HepG2 (cell line): ENCODE measurements around the gene NPHP1. TPM values are rescaled to one million over a fixed set of nuclear protein-coding genes. Genes with fewer than 3 reads are reported as not detected.

Experiments used
- BCL6 ChIP-seq: IDR thresholded peaks from 2 replicates; pipeline ENCODE4 v1.6.1; 2016; ENCODE audit warnings: missing genetic modification reagents, missing compliant biosample characterization
- CBFB ChIP-seq: sonication (generic); formaldehyde crosslinking; IDR thresholded peaks from 2 replicates; pipeline ENCODE4 v1.4.0; 2020; ENCODE audit warnings: missing genetic modification reagents
- CSRNP2 ChIP-seq: sonication (generic); formaldehyde crosslinking; conservative IDR thresholded peaks from 2 replicates; pipeline ENCODE4 v1.8.0; 2022; ENCODE audit warnings: low read depth, missing genetic modification reagents
- ELF1 ChIP-seq: sonication (generic); formaldehyde crosslinking; IDR thresholded peaks from 2 replicates; pipeline ENCODE4 v1.4.0; 2020; ENCODE audit warnings: missing genetic modification reagents
- EP300 ChIP-seq, 3 experiments: sonication (generic) in 1 of 3; formaldehyde crosslinking in 1 of 3; IDR thresholded peaks; 2 replicates each; pipeline versions ENCODE4 v1.5.1 to v1.6.1; 2011 to 2020; ENCODE audit warnings: low read depth in 2 of 3, low read length in 2 of 3, borderline replicate concordance in 1 of 3, improper control_type of control experiment in 1 of 3, mild to moderate bottlenecking in 1 of 3, missing genetic modification reagents in 1 of 3, moderate library complexity in 1 of 3
- ETV6 ChIP-seq: sonication (generic); formaldehyde crosslinking; conservative IDR thresholded peaks from 2 replicates; pipeline ENCODE4 v1.4.0; 2020; ENCODE audit warnings: missing genetic modification reagents
- GATAD1 ChIP-seq: IDR thresholded peaks from 2 replicates; pipeline ENCODE4 v1.6.1; 2016; ENCODE audit warnings: missing genetic modification reagents, missing compliant biosample characterization
- HNF4A ChIP-seq: sonication (generic); formaldehyde crosslinking; IDR thresholded peaks from 2 replicates; pipeline ENCODE4 v1.4.0; 2020; ENCODE audit warnings: missing genetic modification reagents
- IKZF4 ChIP-seq: sonication (generic); formaldehyde crosslinking; IDR thresholded peaks from 2 replicates; pipeline ENCODE4 v1.5.1; 2020; ENCODE audit warnings: borderline replicate concordance, mild to moderate bottlenecking, low read depth, missing genetic modification reagents; ENCODE audit errors: not compliant biosample characterization
- MZF1 ChIP-seq: sonication (generic); formaldehyde crosslinking; IDR thresholded peaks from 2 replicates; pipeline ENCODE4 v1.8.1; 2023; ENCODE audit warnings: mild to moderate bottlenecking, missing genetic modification reagents, borderline replicate concordance
- SNAPC2 ChIP-seq: sonication (generic); formaldehyde crosslinking; IDR thresholded peaks from 2 replicates; pipeline ENCODE4 v1.8.1; 2022; ENCODE audit warnings: mild to moderate bottlenecking, missing genetic modification reagents
- TBL1XR1 ChIP-seq: fragments of 150-350 bp; IDR thresholded peaks from 2 replicates; pipeline ENCODE4 v1.6.1; 2014; ENCODE audit warnings: borderline replicate concordance, low read length; ENCODE audit not compliant: partially characterized antibody
- TFE3 ChIP-seq: IDR thresholded peaks from 2 replicates; pipeline ENCODE4 v1.6.1; 2016
- ZMYM3 ChIP-seq: sonication (generic); formaldehyde crosslinking; IDR thresholded peaks from 2 replicates; pipeline ENCODE4 v1.5.1; 2020; ENCODE audit warnings: mild to moderate bottlenecking, missing genetic modification reagents
- ZNF143 ChIP-seq: sonication (generic); formaldehyde crosslinking; IDR thresholded peaks from 2 replicates; pipeline ENCODE4 v1.4.0; 2020; ENCODE audit warnings: missing genetic modification reagents
- polyA plus RNA-seq, 8 experiments: library from polyadenylated mRNA; depleted of rRNA in 3 of 8; stranded (reverse) in 7 of 8; unstranded in 1 of 8; fragments of >200 nt; fragmentation: Illumina TruSeq in 4 of 8; extraction: Trizol in 4 of 8; gene quantifications; 2 replicates each; pipeline versions ENCODE4 v1.2.1 to v1.2.3, GENCODE V29; 2011 to 2016; ENCODE audit warnings: low read depth in 4 of 8, missing spikeins in 1 of 8, mixed read lengths in 1 of 8; ENCODE audit not compliant: insufficient read depth in 1 of 8
- total RNA-seq, 5 experiments: library from RNA; depleted of rRNA; stranded (reverse); fragments of >200 nt; fragmentation: Illumina TruSeq; extraction: Trizol; gene quantifications; 2 replicates each; pipeline ENCODE4 v1.2.3, GENCODE V29; 2016; ENCODE audit warnings: low read depth in 1 of 5
- TF ChIP-seq, protein P1 (sequence below): sonication (generic); formaldehyde crosslinking; IDR thresholded peaks from 2 replicates; pipeline ENCODE4 v1.4.0; 2020; ENCODE audit warnings: missing genetic modification reagents
- TF ChIP-seq, protein P2 (sequence below): sonication (generic); formaldehyde crosslinking; IDR thresholded peaks from 2 replicates; pipeline ENCODE4 v1.4.0; 2020; ENCODE audit warnings: low read depth, missing genetic modification reagents

Gene NPHP1
- total and polyA plus RNA-seq, 2 of the 13 experiments (the other 11 are each of a cell fraction or from before 2014, with no cell fraction given), result 2.7 to 4.8 TPM

- no peak for TF ChIP-seq CSRNP2 (CRISPR knock-in tag)
- 0 out of 2 replicates have a peak, but pooled peaks have one; percentile 41 for TF ChIP-seq TFE3 (CRISPR knock-in tag)
- no peak; the same call in none of the 2 replicates for TF ChIP-seq SNAPC2
- 0 out of 2 replicates have a peak, but pooled peaks have one; percentile 81 for TF ChIP-seq MZF1
- TF ChIP-seq ZMYM3, result peak; percentile 66; the same call in 1 of the 2 replicates
- TF ChIP-seq HNF4A, result peak; percentile 18; the same call in 1 of the 2 replicates
- peak; percentile 62 for TF ChIP-seq BCL6 (CRISPR knock-in tag)
- TF ChIP-seq, protein P1, sequence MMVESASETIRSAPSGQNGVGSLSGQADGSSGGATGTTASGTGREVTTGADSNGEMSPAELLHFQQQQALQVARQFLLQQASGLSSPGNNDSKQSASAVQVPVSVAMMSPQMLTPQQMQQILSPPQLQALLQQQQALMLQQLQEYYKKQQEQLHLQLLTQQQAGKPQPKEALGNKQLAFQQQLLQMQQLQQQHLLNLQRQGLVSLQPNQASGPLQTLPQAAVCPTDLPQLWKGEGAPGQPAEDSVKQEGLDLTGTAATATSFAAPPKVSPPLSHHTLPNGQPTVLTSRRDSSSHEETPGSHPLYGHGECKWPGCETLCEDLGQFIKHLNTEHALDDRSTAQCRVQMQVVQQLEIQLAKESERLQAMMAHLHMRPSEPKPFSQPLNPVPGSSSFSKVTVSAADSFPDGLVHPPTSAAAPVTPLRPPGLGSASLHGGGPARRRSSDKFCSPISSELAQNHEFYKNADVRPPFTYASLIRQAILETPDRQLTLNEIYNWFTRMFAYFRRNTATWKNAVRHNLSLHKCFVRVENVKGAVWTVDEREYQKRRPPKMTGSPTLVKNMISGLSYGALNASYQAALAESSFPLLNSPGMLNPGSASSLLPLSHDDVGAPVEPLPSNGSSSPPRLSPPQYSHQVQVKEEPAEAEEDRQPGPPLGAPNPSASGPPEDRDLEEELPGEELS, result no peak; the same call in 1 of the 2 replicates
- TF ChIP-seq CBFB (CRISPR knock-in tag), result peak; percentile 59; the same call in 1 of the 2 replicates
- peak; percentile 70 for TF ChIP-seq ZNF143 (CRISPR knock-in tag)
- peak; percentile 95 for TF ChIP-seq GATAD1 (CRISPR knock-in tag)
- TF ChIP-seq, protein P2, sequence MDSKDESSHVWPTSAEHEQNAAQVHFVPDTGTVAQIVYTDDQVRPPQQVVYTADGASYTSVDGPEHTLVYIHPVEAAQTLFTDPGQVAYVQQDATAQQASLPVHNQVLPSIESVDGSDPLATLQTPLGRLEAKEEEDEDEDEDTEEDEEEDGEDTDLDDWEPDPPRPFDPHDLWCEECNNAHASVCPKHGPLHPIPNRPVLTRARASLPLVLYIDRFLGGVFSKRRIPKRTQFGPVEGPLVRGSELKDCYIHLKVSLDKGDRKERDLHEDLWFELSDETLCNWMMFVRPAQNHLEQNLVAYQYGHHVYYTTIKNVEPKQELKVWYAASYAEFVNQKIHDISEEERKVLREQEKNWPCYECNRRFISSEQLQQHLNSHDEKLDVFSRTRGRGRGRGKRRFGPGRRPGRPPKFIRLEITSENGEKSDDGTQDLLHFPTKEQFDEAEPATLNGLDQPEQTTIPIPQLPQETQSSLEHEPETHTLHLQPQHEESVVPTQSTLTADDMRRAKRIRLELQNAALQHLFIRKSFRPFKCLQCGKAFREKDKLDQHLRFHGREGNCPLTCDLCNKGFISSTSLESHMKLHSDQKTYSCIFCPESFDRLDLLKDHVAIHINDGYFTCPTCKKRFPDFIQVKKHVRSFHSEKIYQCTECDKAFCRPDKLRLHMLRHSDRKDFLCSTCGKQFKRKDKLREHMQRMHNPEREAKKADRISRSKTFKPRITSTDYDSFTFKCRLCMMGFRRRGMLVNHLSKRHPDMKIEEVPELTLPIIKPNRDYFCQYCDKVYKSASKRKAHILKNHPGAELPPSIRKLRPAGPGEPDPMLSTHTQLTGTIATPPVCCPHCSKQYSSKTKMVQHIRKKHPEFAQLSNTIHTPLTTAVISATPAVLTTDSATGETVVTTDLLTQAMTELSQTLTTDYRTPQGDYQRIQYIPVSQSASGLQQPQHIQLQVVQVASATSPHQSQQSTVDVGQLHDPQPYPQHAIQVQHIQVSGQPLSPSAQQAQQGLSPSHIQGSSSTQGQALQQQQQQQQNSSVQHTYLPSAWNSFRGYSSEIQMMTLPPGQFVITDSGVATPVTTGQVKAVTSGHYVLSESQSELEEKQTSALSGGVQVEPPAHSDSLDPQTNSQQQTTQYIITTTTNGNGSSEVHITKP, result 0 out of 2 replicates have a peak, but pooled peaks have one; percentile 20
- TF ChIP-seq ELF1, result peak; percentile 68; the same call in 1 of the 2 replicates
- TF ChIP-seq EP300 (IDR thresholded peaks at IDR 0.05; ENCODE audit: low read depth in 2 of 2, low read length in 2 of 2), result no peak
- TF ChIP-seq EP300 (CRISPR knock-in tag; IDR thresholded peaks at IDR 0.05; ENCODE audit: borderline replicate concordance), result no peak
- TF ChIP-seq TBL1XR1, result peak; percentile 58
- no peak; the same call in 1 of the 2 replicates for TF ChIP-seq ETV6
- peak; percentile 81 for TF ChIP-seq IKZF4 (CRISPR knock-in tag)
These were observed 7.4 kb upstream of the NPHP1 start, which contains the start of gene MTLN (continued) for GRCh38 chr2:110211938-110212858.
